Lung (tissue), 12 donors: ENCODE data around the gene DPH5. TPM values are rescaled to one million over a fixed set of nuclear protein-coding genes. Genes with fewer than 3 reads are reported as not detected.

ENCODE experiments used
- ATAC-seq: fragments of 200-7000 bp; cut with Tn5 transposase; one replicate; pipeline ENCODE4 v1.9.1; 2020; ENCODE audit warnings: moderate number of reproducible peaks; ENCODE audit not compliant: insufficient read depth, low FRiP score
- DNase-seq, 3 donors: peaks; one replicate each; pipeline ENCODE4 v3.0.0-alpha.2; 2013 to 2017
- H3K27ac ChIP-seq, 2 donors: one replicate each; pipeline ENCODE4 v1.5.1; 2013; ENCODE audit warnings: mild to moderate bottlenecking in 2 of 2, moderate library complexity in 2 of 2, control low read depth in 1 of 2, inconsistent platforms in 1 of 2, low read depth in 1 of 2, low read length in 1 of 2
- H3K27me3 ChIP-seq, 3 donors: one replicate each; pipeline ENCODE4 v1.5.1; 2013; ENCODE audit warnings: low read length in 2 of 3; ENCODE audit not compliant: control insufficient read depth in 3 of 3, insufficient read depth in 3 of 3
- H3K36me3 ChIP-seq, 4 donors: one replicate each; pipeline ENCODE4 v1.5.1; 2013; ENCODE audit warnings: low read length in 4 of 4, mild to moderate bottlenecking in 1 of 4, moderate library complexity in 1 of 4; ENCODE audit not compliant: control insufficient read depth in 4 of 4, insufficient read depth in 4 of 4
- H3K4me1 ChIP-seq, 5 donors: one replicate each; pipeline ENCODE4 v1.5.1; 2013; ENCODE audit warnings: low read length in 5 of 5, mild to moderate bottlenecking in 2 of 5, moderate library complexity in 1 of 5; ENCODE audit not compliant: control insufficient read depth in 5 of 5, insufficient read depth in 5 of 5
- H3K4me3 ChIP-seq: one replicate; pipeline ENCODE4 v1.5.1; 2013; ENCODE audit warnings: mild to moderate bottlenecking, control low read depth, moderate library complexity
- H3K9ac ChIP-seq, 2 donors: one replicate each; pipeline ENCODE4 v1.5.1; 2013; ENCODE audit warnings: low read length in 2 of 2, control low read depth in 1 of 2; ENCODE audit not compliant: insufficient read depth in 1 of 2
- H3K9me3 ChIP-seq, 4 donors: one replicate each; pipeline ENCODE4 v1.5.1; 2013; ENCODE audit warnings: low read length in 3 of 4, mild to moderate bottlenecking in 1 of 4, moderate library complexity in 1 of 4; ENCODE audit not compliant: control insufficient read depth in 4 of 4, insufficient read depth in 3 of 4
- CTCF ChIP-seq: IDR thresholded peaks from 2 replicates; pipeline ENCODE4 v1.5.1; 2012; ENCODE audit warnings: mild to moderate bottlenecking; ENCODE audit errors: control extremely low read depth, extremely low read depth
- WGBS, 2 donors: extraction: QIAGEN DNeasy Blood & Tissue Kit; methylation state at CpG; one replicate each; pipeline ENCODE4 v1.1.7; 2013; 5-methylcytosine and 5-hydroxymethylcytosine counted together
- polyA plus RNA-seq, 2 donors: library from polyadenylated mRNA; stranded (reverse); fragments of 200-250 nt; gene quantifications; one replicate each; pipeline ENCODE4 v1.2.1, GENCODE V29; 2013
- total RNA-seq, 2 donors: library from RNA; depleted of rRNA in 1 of 2; stranded (reverse); fragments of >200 nt in 1 of 2; gene quantifications; one replicate each; pipeline ENCODE4 v1.2.1, GENCODE V29; 2014 to 2021
- donor health status: control.
- donor health status: control.
- donor health status: Bipolar disorder and iron deficiency.
- donor health status: healthy.
- donor health status: DM: yes; HTN: yes; CAD: no.

The DPH5 gene
- total and polyA plus RNA-seq, 4 donors, result 21.2 to 30.7 (median 27.2) TPM

- DNase-seq, result no peak
- H3K4me3 ChIP-seq, result no peak overlapping the region
- no peak for ATAC-seq
- H3K27ac ChIP-seq, result no peak overlapping the region
- no peaks in the 10 kb centered on the region for H3K36me3 ChIP-seq
- no peaks in the 10 kb centered on the region for H3K27me3 ChIP-seq
- no peak overlapping the region for H3K9ac ChIP-seq
- TF ChIP-seq CTCF, result no peak
- H3K9me3 ChIP-seq, result no peaks in the 10 kb centered on the region
- WGBS, 2 donors, result 79 to 85% methylated on average over 2 of the region's 2 CpGs
- peaks cover 0 to 1% (median 0%) of the 10 kb centered on the region in 5 donors for H3K4me1 ChIP-seq
Measured at GRCh38 chr1:101064697-101065096, 39.1 kb upstream of the DPH5 start.

GRCh38 chr1:101060992-101061391, 35.4 kb upstream of the DPH5 start:
- 95 to 100% methylated on average over 1 of the region's 1 CpG for WGBS, 2 donors
- H3K27me3 ChIP-seq, result no peaks in the 10 kb centered on the region
- TF ChIP-seq CTCF, result no peak
- no peaks in the 10 kb centered on the region for H3K9me3 ChIP-seq
- H3K9ac ChIP-seq, result no peak overlapping the region
- peaks cover 0 to 1% (median 0%) of the 10 kb centered on the region in 5 donors for H3K4me1 ChIP-seq
- H3K36me3 ChIP-seq, result peaks cover 0 to 2% (median 0%) of the 10 kb centered on the region in 4 donors
- no peak overlapping the region for H3K4me3 ChIP-seq
- H3K27ac ChIP-seq, result no peak overlapping the region
- DNase-seq, result no peak
- ATAC-seq, result no peak

GRCh38 chr1:101059945-101060542, 34.5 kb upstream of the DPH5 start:
- H3K27me3 ChIP-seq, result no peaks in the 10 kb centered on the region
- 91 to 95% methylated on average over 6 of the region's 6 CpGs for WGBS, 2 donors
- DNase-seq (no peak), ATAC-seq (no peak)
- H3K4me1 ChIP-seq, result peaks cover 0 to 1% (median 0%) of the 10 kb centered on the region in 5 donors
- H3K9ac ChIP-seq, result no peak overlapping the region
- TF ChIP-seq CTCF, result no peak
- peaks cover 0 to 2% (median 0%) of the 10 kb centered on the region in 4 donors for H3K36me3 ChIP-seq
- no peak overlapping the region for H3K27ac ChIP-seq
- no peaks in the 10 kb centered on the region for H3K9me3 ChIP-seq
- H3K4me3 ChIP-seq, result no peak overlapping the region

- Histone ChIP-seq H3K27me3 (no peaks in the 10 kb centered on the region), H3K9ac (no peak overlapping the region), H3K4me1 (no peaks in the 10 kb centered on the region), H3K36me3 (peaks cover 0 to 5% (median under 1%) of the 10 kb centered on the region in 4 donors), H3K27ac (no peak overlapping the region), H3K9me3 (no peaks in the 10 kb centered on the region), H3K4me3 (no peak overlapping the region)
- DNase-seq (no peak), ATAC-seq (no peak)
- no peak for TF ChIP-seq CTCF
Measured at GRCh38 chr1:101055623-101056022, 30.0 kb upstream of the DPH5 start.
